ENCODE measurements around the gene PAAF1.
A peak's percentile ranks its signal among the peaks of the same experiment; 100 is the strongest.
"Not testable (repeated sequence)": the region's sequence is repeated elsewhere in the genome, so short reads cannot be mapped to it uniquely, and the experiment has no call there.

PAAF1 gene

GRCh38 chr11:73888244-73888643, 11.4 kb downstream of the PAAF1 start:
- DNase-seq: no peak

DNA sequence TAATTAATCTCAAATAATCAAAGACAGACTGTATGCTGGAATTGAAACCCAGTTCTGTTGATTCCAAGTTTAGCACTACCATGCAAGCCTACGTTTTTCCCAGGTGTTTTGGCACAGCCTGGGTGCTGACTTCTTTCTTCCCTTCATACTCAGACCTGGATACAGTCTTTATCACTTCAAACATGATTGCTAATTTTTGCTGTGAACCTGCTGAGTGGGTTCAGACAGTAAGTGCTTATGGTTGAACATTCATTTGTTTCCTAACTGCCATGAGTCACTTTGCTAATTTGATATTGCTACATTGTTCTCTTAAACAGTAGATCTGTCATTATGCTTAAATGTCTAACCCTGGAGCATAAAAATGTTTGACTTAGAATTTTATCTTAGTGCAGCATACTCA, 12.2 kb downstream of the PAAF1 start:
- no peak for DNase-seq

- DNase-seq: no peak
Measured at GRCh38 chr11:73889536-73889935, 12.7 kb downstream of the PAAF1 start.

- no peak for DNase-seq
Measured at GRCh38 chr11:73893041-73893440, 16.2 kb downstream of the PAAF1 start.

DNA sequence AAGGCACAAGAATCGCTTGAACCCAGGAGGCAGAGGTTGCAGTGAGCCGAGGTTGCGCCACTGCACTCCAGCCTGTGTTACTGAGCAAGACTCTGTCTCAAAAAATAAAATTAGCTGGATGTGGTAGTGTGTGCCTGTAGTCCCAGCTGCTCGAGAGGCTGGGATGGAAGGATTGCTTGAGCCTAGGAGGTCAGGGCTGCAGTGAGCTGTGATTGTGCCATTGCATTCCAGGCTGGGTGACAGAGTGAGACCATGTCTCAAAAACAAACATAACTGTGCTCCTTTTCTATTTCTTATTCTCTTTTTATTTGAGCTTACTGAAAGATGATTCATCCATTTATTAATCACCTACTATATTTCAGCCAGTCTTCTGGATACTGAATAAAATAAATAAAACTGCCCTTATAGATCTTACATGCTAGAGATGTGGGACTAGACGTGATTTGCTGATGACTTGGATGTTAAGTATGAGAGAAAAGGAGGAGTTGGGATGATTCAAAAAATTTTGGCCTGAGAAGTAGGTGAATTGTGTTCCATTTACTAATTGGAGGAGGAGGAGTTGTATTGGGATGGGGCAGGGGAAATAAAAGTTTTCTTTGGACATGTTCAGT, 18.0 kb downstream of the PAAF1 start:
- DNase-seq: no peak

- no peak for DNase-seq
Measured at GRCh38 chr11:73902303-73902702, 25.5 kb downstream of the PAAF1 start.

DNA sequence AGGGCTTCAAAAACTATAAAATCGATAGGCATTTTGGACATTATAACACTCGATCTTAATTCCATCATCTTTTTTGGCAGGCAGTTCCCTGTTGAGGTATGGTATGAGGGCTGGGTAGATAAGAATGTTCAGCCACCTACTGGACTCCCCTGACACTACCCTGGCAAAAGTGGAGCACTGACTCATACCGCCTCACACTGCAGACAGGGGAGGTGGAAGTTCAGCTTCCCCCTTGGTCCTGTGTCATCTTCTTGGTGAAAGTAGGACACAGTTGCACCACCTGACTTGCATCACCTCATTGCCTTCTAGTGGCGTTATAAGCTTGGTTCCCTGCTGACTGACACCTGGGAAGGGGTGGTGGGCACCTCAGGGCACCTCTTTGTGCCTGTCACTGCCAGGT, 30.4 kb downstream of the PAAF1 start:
- DNase-seq: no peak

GRCh38 chr11:73912026-73912425, 35.2 kb downstream of the PAAF1 start:
- no peak for DNase-seq

DNA sequence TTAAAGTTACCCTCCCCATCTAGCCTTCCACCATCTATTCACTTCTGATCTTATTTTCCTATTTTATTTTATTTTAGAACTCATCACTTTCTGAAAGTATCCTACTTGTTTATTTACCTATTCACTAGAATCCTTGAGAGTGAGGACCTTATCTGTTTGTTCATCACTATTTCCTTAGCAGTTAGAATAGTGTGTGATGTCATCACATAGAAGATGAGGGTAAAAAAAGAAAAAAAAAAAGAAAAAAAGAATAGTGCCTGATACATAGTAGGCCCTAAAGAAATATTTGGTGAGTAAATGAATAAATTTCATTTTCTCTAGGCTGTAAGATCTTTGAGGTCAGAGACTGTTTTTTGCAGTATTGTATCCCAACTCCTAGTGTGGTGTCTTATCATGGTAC, 36.7 kb downstream of the PAAF1 start:
- DNase-seq: no peak

GRCh38 chr11:73914284-73914683, 37.5 kb downstream of the PAAF1 start:
- no peak for DNase-seq

DNA sequence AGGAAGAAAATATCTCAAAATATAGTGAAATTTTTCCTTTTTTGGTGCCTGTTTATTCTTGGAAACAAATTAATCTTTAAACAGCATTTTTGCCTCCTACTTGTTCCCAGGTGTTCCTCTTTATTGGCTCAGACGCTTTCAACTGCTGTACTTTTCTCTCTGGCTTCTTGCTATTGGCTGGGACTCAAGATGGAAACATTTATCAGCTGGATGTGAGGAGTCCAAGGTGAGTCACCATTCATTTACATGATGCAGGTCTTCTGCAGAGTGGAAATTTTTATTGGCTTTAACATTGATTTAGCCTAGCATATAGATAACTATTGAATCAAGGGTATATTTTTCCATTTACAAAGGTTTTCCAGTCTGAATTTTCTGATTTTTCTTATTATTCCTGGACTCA, 39.6 kb downstream of the PAAF1 start:
- no peak for DNase-seq

GRCh38 chr11:73921180-73921579, 44.4 kb downstream of the PAAF1 start:
- no peak for DNase-seq

- DNase-seq: no peak
Measured at GRCh38 chr11:73929388-73929787, 52.6 kb downstream of the PAAF1 start.

DNA sequence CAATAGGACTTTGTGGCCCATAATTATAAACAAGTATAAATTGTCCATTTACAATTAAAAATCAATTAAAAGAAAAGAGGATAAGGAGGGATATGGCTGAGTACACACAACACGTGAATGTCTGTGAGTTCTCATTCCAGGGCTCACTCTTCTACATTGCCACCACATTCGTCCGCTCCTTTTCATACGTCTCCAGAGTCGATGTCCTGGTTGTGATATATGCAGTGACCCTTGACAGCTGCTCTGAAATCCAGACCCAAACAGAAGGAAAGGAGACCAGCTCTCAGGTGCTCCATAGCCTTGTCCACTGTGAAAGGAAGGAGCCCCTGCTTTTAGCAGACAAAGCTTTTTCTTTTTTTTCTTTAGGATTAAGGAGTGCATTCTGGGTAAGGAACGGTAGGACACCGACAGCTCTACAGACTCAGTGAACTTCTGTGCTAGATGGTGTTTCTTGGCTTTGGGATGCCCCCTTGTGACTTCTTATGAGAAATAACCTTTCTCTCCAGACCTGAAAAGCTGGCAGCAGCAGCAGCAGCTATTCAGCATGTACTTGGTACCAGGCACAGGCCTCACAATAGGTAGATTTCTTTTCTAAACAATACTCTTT, 54.3 kb downstream of the PAAF1 start:
- peak in 1 of 2 experiments; percentile 42 for DNase-seq

DNA sequence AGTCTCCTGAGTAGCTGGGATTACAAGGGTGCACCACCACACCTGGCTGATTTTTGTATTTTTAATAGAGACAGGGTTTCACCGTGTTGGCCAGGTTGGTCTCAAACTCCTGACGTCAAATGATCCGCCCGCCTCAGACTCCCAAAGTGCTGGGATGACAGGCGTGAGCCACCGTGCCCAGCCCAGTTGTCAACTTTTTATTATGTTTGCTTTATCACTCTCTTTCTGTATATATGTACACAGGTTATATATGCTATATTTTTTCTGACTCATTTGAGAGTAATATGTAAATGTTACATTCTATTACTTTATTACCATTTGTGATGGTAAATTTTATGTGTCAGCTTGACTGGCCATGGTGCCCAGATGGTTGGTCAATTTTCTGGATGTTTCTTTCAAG, 55.2 kb downstream of the PAAF1 start:
- no peak for DNase-seq

GRCh38 chr11:73932781-73933180, 56.0 kb downstream of the PAAF1 start:
- no peak for DNase-seq

- DNase-seq: not testable (repeated sequence)
Measured at GRCh38 chr11:73936047-73936446, 59.2 kb downstream of the PAAF1 start.

- no peak for DNase-seq
Measured at GRCh38 chr11:73939096-73939495, 62.3 kb downstream of the PAAF1 start.

GRCh38 chr11:73940801-73941570, 64.2 kb downstream of the PAAF1 start:
- DNase-seq: no peak

DNA sequence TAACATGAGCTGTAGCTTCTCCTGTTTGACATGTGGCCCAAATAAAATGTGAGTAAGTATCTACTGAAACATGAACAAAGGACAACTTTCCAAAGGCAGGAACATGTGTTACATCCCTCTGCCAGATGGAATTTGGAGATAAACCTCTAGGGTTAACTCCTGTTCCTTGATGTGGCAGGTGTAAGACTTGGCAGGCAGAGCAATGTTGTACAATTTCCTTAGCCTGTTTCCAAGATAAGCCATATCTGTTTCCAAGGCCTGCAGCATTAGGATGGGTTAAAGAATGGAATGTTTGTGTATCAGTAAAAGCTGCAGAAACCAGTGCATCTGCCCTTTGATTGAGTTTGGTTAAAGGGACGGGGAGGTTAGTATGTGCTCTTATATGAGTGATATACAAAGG, 65.2 kb downstream of the PAAF1 start:
- DNase-seq: no peak

GRCh38 chr11:73944085-73944484, 67.3 kb downstream of the PAAF1 start:
- DNase-seq: no peak

DNA sequence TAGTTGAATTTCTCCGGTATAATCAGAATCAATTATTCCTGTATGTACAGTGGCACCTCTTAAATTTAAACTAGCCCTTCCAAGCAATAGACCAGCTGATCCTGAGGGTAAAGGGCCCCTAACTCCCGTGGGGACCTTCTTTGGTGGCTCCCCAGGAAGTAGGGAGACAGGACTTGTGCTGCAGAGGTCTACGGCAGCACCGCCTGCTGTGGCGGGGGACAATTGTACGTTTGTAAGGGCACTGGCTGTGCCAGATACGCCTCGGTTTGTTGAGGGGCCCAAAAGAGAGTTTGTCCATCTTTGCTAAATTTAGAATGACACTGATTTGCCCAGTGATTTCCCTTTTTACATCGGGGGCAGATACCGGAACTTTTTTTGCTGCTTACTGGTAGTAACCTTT, 68.1 kb downstream of the PAAF1 start:
- no peak for DNase-seq

- no peak for DNase-seq
Measured at GRCh38 chr11:73945396-73945795, 68.6 kb downstream of the PAAF1 start.

DNA sequence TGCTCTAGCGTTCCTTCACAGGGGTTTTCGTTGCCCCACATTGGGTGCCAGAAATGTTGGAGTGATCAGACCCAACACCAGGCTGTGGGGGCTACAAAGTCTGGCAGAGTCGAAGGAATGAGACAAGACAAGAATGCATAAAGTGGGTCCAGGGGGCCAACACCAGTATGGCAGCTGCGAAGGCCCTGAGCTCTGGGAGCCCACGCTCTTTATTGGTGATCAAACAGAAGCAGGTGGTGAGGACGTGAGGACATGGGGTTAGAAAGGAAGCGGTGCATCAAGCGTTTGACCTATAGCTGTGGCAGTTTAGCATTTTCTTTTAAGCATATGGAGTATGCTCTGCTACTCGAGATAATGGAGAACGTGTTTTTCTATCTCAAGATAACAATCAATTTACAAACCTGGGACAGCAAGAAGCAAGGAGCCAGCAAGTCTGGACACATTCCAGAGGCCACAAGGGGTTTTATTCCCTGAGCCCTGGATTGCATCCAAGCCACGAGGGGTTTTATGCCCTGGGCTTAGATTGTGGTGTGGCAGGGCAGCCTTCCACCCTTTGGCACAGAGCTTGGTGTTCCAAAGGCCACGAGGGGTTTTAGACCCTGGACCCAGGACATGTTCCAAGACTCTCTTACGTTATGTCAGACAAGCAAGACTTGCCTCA, 70.1 kb downstream of the PAAF1 start:
- DNase-seq: no peak
